HK-2 (cell line): ENCODE data around the gene VAV2.
"Not testable (repeated sequence)": the region's sequence is repeated elsewhere in the genome, so short reads cannot be mapped to it uniquely, and the experiment has no call there.

ENCODE experiments used
- DNase-seq: peaks from one replicate; pipeline ENCODE4 v3.0.0-alpha.2; 2018; ENCODE audit not compliant: unreplicated experiment

VAV2 gene

DNA sequence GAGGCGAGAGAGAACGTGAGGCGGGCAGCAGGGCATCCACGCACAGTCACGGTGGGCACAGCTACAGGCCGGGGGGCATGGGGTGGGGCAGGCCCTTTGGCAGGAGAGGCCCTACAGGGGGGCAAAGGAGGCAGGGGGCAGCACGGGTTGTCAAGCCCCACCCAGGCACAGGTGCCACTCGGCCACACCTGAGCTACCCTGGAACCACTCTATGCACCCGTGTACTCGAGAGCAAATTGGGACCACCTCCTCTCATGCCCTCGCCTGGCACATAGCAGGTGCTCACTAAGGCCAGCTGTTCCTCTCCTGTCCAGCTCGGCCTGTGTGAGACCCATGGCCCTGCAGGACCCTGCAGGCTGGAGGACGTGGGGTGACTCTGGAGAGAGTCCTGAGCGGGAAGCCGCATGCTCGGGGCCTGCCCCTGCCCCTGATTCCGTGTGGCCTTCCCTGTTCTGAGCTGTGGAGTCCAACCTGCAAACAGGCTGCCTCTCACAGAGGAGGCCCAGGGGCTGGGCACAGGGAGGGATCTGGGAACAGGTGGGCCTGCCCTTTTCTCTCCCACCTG is 222.5 kb downstream of the VAV2 start:
- no peak for DNase-seq

DNA sequence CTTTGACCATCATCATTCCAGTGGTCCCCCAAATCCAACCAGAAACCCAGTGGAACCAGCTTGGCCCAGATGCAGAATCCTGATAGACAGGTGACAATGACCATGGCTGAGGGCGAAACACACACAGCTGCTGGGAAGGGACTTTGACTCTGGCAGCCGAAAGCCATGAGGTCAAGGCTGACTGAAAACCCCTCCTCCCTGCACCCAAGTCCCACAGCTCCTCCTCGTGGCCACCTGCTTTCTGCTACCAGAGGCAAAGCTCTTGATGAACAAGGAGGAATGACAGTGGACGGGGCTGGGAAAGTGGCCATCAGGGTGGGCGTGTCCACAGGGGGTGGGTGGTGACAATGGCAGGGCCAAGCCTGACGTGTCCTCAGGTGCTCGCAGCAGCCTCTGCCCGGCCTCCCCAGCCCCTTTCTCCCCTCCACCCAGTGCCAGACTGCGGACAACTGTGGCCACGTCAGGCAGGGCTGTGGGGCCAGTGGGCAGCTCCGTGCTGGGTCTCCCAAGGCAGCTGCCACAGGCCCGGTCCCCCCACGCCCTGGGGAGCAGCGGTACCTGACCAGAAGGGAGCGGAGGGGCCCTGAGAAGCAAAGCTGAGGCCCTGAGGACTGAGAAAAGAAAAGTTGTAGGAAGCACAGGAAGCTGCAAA is 223.1 kb downstream of the VAV2 start:
- DNase-seq: no peak

DNA sequence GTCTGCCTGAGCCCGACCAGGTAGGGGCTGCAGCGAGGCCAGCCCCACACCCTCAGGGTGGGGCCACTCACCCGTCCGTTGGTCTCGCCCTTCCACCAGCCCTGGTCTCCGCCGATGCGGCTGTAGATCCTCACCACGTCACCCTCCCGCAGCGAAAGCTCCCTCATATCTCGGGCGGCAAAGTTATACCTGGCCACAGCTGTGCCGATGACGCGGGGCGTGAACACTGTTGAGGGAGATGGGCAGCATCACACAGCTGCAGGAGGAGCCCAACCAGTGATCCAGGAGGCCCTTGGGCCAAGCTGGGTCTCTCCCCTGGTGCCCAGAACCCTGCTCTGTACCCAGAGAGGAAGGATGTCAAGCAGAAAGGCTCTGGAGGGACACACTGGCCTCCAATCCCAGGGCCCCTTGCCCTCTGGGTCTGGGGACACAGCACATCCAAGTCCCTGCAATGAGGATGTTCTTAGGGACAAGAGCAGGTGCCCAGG is 223.7 kb downstream of the VAV2 start:
- no peak for DNase-seq

DNA sequence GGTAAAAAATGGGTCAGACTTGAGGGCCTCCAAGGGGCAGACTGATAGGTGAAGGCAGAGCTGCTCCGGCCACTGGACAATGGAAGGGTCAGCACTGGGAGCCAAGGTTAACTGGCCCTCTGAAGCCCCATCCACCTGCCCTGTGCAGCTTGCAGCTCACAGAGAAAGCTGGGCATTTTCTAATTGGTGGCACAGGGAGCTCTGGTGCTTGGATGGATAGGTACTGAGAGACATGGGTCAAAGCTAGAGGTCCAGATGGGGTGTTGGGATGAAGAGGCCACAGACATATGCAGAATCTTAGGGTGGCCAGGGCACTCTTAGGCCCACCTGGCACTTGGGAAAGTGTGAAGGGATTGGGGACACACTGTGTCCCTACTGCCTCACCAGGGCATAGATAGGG is 224.5 kb downstream of the VAV2 start:
- DNase-seq: no peak

DNA sequence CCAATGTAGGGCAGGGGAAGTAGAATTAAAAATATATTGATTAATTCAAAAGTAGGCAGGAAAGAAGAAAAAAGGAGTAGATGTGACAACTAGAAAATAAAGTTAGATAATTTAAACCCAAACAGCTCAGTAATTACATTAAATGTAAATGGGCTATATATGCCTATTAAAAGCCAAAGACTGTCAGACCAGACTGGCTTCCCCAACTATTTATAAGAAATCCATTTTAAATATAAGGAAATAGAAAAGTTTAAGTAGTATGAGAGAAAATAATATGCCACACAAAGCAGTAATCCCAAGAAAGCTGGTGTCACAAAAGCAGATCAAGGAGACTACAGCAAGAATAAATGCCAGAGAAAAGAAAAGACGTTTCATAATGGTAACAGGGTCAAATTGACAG is 225.1 kb downstream of the VAV2 start:
- no peak for DNase-seq

DNA sequence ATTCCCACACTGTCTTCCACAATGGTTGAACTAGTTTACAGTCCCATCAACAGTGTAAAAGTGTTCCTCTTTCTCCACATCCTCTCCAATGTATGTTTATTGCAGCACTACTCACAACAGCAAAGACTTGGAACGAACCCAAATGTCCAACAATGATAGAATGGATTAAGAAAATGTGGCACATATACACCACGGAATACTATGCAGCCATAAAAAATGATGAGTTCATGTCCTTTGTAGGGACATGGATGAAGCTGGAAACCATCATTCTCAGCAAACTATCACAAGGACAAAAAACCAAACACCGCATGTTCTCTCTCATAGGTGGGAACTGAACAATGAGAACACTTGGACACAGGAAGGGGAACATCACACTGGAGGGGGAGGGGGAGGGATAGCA is 225.9 kb downstream of the VAV2 start:
- not testable (repeated sequence) for DNase-seq

DNA sequence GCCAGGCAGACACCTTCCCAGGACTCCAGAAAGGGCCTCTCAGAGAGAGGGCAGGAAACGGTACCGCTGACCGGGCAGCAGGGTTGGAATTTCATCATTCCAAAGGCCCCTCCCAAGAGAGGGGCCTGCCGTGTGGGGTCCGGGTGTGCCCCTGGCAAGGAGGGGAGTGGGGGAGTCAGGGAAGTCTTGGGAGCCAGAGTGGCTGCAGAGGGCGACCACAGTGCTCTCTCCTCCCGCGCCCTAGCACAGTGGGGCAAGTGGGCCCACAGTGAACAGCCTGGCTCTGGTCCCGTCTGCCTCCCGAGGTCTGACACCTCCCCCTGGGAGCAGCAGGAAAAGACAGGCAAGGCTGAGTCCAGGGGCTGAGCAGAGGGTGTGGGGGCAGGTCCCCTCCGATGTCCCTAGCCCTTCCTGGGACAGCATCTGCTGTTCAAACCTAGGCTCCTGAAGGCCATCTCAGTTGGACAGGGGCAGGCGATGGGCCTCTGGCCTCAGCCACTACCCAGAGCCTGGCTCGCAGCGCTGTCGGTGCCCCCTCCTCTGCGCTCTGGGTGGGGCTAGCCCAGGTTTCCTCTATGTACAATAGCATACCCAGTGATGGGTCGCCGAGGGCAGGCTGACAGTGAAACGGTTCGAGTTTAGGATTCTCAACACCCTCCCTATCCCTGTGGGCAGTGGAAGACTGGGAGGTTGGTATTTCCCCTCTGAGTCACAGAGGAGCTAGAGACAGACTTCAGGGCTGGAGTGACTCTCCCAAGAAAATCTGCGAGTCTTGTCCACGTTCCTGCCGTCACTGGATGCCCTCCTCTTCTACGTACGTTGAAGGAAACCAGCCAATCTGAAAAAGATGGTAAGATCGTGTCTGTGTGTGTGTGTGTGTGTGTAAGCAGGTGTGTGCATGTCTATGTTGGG is 228.6 kb downstream of the VAV2 start:
- DNase-seq: no peak

DNA sequence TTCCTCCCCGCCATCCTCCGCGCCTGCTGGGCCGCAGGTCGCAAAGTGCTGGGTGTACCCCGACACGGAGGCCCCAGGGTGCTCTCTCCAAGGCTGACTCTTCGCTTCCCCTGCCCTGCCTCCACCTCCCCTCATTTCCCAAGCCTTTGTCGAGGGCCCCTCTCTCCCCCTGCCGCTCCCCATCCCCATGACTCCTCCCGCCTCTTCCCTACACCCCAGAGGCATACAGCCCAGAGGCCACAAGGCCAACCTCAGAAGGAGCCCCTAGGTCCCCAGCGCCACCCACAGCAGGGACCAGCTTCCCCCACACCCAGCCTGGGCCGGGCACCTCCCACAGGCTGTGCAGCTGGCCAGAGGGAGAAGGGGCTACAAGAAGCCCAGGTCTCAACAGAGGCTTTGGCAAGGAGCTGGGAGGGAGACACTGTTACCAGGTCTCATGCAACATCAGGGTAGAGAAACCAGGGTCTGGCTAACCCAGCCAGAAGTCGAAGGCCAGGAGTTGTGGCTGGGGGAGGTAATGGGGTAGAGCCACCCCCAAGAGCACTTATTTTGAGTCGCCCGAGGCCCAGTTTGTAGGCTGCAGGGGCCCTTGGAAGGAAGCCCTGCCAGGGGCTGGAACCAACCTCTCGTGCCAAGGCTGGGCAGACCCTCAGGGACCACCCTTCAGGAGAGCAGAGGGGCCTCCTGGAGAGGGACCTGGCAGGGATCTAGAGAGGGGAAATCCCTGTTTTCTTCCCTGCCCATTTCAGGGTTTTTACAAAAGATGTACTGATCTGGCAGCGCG is 229.4 kb downstream of the VAV2 start:
- no peak for DNase-seq

DNA sequence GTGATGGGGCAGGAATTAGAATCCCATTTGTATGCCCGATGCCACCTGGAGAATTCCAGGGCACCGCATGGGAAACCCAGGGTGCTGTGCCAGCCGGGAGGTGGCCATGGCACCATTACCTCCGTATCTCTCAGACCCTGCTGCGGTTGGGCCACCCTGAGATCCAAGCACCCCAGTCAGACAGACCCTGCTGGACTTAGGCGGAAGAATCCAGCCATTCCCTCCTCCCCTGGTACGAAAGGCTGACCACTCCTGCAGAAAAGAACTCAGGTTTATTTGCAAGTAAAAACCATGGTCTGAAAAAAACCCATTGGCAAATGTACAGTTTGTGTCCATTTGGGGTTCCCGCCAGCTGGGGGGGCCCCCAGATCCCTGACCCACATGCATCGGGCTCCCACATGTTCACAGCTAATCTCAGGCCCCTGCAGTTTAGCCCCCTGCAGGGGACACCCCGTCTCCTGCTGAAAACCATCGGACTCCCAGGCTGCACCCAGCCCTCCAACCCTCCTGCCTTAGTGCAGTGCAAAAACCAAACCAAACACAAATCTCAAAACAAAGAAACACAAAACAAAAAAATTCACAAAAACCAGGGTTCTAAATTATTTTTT is 230.4 kb downstream of the VAV2 start:
- no peak for DNase-seq

DNA sequence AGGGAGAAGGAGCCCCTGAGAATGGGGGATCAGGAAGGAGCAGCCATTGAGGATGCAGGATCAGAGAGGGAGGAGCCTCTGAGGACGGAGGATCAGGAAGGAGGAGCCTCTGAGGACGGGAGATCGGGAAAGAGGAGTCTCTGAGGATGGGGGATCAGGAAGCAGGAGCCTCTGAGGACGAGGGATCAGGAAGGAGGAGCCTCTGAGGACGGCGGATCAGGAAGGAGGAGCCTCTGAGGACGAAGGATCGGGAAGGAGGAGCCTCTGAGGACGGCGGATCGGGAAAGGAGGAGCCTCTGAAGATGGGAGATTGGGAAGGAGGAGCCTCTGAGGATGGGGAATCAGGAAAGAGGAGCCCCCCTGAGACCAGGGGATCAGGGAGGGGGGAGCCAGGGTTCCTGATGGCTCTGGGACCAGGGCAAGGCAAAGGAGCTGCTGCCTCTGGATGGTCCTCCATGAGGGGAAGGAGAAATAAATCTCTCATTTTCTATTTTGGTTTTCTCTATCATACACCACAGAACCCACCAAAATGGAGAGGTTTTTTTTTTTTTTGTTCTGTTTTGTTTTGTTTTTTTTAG is 231.3 kb downstream of the VAV2 start:
- DNase-seq: no peak

DNA sequence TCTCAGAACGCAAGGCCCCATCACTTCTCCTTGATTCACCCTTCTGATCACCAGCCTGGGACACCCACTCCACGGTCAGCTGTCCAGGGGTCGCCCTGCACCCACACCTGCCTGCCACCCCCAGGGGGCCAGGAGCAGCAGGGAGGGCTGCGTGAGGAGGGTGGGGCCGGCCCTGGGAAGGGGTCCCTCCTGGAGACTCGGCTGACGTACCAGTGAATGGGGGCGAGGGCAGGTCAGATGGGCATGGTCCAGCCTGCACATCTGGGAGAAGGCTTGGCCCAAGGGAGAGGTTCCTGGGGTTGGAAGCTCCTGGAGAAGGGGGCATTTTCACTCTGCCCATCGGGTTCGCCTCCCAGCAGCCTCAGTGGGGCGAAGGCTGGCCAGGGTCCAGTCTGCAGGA is 232.2 kb downstream of the VAV2 start:
- no peak for DNase-seq

DNA sequence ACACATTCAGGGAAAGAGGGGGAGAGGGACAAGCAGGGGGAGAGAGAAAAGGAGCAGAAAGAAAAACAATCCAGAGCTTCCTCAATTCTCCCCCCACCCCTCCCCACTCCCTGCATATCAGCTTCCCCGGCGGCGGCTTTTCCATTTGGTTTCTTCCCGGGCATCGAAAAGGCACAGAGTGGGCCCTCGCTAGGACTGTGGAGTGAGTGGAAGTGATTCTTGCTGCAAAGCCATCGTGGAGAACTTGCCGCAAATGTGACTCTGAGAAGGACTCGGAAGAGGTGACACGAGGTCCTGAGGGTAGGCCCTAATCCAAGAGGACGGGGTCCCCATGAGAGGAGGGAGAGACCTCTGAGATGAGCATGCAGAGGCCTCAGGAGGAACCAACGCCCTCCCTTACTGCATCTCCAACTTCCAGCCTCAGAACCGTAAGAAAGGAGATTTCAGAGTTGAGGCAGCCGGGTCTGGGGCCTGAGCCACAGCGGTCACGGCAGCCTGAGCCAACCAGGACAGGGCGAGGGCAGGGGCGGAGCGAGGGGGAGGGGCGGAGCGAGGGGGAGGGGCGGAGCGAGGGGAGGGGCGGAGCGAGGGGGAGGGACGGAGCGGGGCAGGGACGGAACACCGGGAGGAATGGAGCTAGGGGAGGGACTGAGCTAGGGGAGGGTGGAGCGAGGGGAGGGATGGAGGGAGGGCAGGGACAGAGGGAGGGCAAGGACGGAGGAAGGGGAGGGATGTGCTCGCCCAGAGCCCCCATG is 232.8 kb downstream of the VAV2 start:
- no peak for DNase-seq

DNA sequence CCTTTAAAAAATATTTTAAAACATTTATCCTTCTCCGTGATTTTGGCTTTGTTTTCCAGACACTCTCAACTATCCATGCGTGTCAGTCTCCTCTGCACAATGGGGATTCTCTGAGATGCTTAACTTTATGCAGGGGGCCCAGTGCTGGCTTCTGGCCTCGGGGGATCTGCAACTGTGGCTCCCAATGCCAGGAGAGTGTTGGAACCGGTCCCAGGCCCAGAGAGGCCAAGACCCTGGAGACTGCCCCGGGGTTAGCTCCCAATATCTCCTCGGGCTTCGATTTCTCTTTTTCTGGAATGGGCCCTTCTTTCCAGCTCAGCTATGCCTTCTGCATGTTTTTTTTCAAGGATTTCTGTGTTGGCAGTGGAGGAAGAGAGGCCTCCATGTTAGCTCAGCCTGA is 233.9 kb downstream of the VAV2 start:
- DNase-seq: no peak

DNA sequence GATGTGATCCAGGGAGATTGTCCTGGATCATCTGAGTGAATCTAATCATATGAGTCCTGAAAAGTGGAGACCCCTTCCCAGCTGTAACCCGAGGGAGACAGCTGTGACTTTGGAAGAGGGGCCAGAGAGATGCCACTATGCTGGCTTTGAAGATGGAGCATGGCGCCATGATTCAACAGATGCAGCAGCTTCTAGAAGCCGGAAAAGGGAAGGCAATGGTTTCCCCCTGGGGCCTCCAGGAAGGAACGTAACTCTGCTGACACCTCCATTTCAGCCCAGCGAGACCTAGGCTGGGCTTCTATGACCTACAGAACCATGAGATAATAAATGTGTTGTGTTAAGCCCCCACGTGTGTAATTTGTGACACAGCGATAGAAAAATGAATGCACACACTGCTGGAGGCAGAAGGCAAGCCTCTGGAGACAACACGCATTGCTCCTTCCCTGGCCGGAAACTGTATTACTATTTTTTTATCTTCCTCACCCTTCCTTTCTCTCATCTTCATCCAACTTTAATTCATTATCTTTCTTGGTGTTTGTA is 237.4 kb downstream of the VAV2 start:
- no peak for DNase-seq

DNA sequence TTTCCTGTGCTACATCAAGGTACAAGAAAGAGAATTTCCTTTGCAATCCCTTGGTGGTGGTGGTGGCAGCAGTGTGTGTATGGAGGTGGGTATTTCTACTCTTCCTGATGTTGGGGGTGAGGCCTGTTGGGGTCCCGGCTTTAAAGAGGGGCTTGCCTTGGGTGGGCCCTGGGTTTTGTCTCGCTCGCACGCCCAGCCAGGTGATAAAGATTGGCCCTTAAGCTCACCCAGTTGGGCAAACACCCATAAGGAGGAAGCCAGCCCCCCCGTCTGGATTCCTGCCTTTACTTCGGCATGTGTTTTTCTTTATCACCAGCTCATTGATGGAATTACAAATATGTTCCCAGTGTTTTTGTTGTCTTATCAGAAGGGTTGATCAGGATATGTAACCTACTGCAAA is 237.9 kb downstream of the VAV2 start:
- no peak for DNase-seq

DNA sequence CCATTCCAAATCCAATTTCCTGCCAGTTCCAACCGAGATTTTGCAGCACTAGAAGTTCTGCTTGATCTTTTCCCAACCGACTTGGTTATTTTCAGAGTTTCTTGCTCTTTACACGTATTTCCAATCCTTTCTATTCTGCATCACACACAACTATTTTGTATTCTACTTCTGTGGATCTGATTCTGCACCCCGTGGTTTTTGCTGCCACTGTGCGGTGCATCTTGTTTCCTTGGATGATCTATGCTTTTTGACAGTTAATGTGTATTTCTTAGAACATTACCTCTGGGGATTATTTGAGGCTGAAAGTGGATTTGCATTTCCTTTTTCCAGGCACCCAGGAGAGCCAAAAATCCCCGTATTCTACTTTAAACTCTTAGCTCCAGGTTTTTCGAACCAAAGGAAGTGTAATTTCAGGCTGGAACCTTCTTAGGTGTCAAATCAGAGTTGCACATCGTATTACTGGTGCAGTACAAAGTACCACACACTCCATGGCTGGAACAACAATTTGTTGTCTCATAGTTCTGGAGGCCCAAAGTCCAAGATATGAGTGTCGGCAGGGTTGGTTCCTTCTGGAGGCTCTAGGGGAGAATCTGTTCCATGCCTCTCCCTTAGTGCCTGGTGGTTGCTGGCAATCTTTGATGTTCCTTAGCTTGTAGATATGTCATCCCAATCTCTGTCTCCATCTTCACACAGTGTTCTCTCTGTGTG is 239.2 kb downstream of the VAV2 start:
- DNase-seq: no peak

DNA sequence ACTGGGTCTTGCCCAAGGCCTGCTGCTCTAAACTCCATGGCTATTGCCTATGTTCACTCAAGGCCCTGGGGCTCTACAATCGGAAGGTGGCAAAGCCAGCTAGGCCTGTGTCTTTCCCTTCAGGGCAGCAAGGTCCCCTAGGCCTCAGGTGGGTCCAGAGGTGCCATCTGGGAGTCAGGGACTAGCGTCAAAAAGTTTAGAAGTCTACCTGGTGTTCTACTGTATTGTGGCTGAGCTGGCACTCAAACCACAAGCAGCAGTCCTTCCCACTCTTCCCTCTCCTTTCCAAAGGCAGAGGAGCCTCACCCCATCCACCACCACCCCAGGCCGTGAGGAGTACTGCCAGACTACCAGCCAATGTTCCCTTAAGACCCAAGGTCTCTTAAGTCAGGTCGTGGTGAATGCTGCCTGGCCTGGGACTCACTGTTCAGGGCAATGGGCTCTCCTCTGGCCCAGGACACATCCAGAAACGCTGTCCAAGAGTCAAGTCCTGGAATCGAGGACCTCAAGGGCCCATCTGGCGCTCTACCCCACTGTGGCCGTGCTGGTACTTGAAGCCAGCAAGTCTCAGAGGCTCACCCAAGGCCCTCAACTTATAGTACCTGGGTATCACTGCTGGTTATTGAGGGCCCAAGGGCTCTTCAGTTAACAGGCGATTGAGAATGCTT is 241.0 kb downstream of the VAV2 start:
- DNase-seq: no peak

DNA sequence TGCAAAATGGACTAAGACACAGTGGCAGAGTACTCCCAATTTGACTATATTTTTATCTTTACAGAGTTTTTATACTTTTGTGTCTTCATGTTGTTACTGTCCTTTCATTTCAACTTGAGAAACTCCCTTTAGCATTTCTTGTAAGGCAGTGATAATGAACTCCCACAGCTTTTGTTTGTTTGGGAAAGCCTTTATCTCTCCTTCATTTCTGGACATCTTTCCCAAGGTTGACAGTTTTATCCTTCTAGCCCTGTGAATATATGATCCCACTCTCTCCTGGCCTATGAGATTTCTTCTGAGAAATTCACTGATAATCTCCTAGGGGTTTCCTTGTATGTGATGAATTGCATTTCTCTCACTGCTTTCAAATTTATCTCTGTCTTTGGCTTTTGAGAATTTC is 244.8 kb downstream of the VAV2 start:
- DNase-seq: no peak

DNA sequence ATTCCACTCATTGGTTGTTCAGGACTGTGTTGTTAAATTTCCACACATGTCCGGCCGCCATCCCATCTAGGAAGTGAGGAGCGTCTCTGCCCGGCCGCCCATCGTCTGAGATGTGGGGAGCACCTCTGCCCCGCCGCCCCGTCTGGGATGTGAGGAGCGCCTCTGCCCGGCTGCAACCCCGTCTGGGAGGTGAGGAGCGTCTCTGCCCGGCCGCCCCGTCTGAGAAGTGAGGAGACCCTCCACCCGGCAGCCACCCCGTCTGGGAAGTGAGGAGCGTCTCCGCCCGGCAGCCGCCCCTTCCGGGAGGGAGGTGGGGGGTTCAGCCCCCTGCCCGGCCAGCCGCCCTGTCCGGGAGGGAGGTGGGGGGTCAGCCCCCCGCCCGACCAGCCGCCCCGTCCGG is 247.6 kb downstream of the VAV2 start:
- DNase-seq: not testable (repeated sequence)
